ENCODE data around the gene FBXW8.

DNA sequence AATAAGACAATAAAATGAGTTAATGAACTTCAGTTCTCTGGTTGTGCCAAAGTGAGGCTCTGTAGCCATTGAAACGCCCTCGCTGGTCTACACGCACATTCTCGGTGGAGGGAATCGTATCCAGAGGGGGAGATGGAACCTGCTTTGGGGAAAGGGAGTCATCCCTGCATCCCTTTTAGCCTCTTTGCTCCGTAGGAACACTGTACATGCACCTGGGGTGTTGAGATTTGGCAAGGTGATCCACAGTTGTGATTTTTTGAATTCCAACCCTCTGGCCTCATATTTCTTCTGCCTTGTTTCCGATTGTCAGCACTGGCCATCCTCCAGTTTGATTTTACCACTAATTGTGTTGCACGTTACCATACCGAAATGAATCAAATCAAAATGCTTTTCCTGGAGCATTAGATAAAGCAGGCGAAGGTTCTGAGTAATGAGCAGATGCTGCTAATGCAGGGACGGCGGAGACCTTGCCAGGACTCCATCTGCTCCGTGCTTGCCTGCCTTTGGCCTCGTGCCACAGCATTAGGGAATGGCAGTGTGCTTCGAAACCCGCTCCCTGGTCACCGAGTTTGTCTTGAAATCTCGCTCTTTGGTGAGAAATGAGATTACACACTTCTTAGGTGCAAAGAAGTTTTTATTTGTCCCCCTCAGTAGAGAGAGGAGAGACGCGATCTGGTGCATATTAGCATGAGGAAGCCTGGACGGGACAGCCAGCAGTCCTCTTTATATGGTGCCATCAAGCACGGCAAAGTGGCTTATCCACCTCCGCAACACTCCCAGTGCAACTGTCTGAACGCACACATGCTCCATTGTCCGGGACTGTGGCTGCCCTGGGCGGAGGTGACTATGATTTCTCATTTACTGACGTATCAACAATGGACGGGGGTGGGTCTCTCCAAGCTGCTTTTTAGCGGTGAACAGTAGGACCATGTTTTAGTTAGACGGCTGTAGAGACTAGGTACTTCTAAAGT is 59.1 kb downstream of the FBXW8 start:
- TF ChIP-seq ARNTL (CRISPR knock-in tag; IDR thresholded peaks at IDR 0.05; ENCODE audit: borderline replicate concordance, low read depth), result no peak
- peak; percentile 72; the same call in 1 of the 2 replicates for TF ChIP-seq SNAI2 (CRISPR knock-in tag; IDR thresholded peaks at IDR 0.05)
- 0 out of 2 replicates have a peak, but pooled peaks have one; percentile 26 for TF ChIP-seq ESRRG (CRISPR knock-in tag; IDR thresholded peaks at IDR 0.05)
- TF ChIP-seq, protein P1, sequence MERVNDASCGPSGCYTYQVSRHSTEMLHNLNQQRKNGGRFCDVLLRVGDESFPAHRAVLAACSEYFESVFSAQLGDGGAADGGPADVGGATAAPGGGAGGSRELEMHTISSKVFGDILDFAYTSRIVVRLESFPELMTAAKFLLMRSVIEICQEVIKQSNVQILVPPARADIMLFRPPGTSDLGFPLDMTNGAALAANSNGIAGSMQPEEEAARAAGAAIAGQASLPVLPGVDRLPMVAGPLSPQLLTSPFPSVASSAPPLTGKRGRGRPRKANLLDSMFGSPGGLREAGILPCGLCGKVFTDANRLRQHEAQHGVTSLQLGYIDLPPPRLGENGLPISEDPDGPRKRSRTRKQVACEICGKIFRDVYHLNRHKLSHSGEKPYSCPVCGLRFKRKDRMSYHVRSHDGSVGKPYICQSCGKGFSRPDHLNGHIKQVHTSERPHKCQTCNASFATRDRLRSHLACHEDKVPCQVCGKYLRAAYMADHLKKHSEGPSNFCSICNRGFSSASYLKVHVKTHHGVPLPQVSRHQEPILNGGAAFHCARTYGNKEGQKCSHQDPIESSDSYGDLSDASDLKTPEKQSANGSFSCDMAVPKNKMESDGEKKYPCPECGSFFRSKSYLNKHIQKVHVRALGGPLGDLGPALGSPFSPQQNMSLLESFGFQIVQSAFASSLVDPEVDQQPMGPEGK (CRISPR knock-in tag; IDR thresholded peaks at IDR 0.05; ENCODE audit: borderline replicate concordance), result 0 out of 2 replicates have a peak, but pooled peaks have one; percentile 11
- TF ChIP-seq, protein P2, sequence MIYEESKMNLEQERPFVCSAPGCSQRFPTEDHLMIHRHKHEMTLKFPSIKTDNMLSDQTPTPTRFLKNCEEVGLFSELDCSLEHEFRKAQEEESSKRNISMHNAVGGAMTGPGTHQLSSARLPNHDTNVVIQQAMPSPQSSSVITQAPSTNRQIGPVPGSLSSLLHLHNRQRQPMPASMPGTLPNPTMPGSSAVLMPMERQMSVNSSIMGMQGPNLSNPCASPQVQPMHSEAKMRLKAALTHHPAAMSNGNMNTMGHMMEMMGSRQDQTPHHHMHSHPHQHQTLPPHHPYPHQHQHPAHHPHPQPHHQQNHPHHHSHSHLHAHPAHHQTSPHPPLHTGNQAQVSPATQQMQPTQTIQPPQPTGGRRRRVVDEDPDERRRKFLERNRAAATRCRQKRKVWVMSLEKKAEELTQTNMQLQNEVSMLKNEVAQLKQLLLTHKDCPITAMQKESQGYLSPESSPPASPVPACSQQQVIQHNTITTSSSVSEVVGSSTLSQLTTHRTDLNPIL (CRISPR knock-in tag; IDR thresholded peaks at IDR 0.05; ENCODE audit: low read depth), result peak; percentile 89
